Measurements from ENCODE around the gene IPPK.

DNA sequence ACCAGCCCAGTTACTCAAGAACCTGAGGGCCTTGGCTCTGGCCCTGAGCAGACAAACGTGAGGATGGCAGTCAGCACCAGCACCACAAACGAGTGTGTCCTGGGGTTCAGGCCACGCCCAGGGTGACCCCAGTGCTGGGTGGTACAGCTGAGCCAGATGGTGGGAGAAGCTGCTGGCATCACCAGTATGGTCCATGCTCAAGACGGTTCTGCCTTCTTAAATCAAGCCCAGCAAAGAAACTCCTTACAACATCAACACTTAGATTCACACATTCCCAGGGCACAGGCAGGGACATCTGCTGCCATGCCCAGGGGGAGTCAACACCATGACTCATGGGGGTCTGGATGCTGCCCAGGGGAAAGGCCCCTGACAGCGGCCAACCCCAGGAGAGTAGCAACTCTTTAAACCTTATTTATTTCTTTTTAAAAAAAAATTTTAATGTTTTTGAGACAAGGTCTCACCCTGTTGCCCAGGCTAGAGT, 31.3 kb downstream of the IPPK start:
- TF ChIP-seq, protein P1, sequence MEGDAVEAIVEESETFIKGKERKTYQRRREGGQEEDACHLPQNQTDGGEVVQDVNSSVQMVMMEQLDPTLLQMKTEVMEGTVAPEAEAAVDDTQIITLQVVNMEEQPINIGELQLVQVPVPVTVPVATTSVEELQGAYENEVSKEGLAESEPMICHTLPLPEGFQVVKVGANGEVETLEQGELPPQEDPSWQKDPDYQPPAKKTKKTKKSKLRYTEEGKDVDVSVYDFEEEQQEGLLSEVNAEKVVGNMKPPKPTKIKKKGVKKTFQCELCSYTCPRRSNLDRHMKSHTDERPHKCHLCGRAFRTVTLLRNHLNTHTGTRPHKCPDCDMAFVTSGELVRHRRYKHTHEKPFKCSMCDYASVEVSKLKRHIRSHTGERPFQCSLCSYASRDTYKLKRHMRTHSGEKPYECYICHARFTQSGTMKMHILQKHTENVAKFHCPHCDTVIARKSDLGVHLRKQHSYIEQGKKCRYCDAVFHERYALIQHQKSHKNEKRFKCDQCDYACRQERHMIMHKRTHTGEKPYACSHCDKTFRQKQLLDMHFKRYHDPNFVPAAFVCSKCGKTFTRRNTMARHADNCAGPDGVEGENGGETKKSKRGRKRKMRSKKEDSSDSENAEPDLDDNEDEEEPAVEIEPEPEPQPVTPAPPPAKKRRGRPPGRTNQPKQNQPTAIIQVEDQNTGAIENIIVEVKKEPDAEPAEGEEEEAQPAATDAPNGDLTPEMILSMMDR (IDR thresholded peaks at IDR 0.05), result no peak
- TF ChIP-seq POLR2A (IDR thresholded peaks at IDR 0.05), result no peak

Data from lower leg skin (tissue), 3 donors.